H9 (cell line): ENCODE data around the gene COL19A1. TPM values are rescaled to one million over a fixed set of nuclear protein-coding genes. Genes with fewer than 3 reads are reported as not detected.

ENCODE experiments used
- DNase-seq: peaks from one replicate; pipeline ENCODE4 v3.0.0-alpha.2; 2017
- H2AFZ ChIP-seq: one replicate; pipeline ENCODE4 v1.6.1; 2013; ENCODE audit warnings: mild to moderate bottlenecking, low read length, control low read depth, moderate library complexity
- H2AK5ac ChIP-seq: 2 replicates; pipeline ENCODE4 v1.6.1; 2013; ENCODE audit warnings: low read length, control low read depth, mixed read lengths; ENCODE audit not compliant: insufficient read length
- H2BK120ac ChIP-seq: one replicate; pipeline ENCODE4 v1.6.1; 2013; ENCODE audit warnings: low read depth, mild to moderate bottlenecking, low read length, control low read depth, inconsistent platforms; ENCODE audit not compliant: poor library complexity, severe bottlenecking
- H2BK12ac ChIP-seq: 2 replicates; pipeline ENCODE4 v1.6.1; 2013; ENCODE audit warnings: low read length, control low read depth, mixed read lengths, low read depth; ENCODE audit not compliant: insufficient read length
- H2BK15ac ChIP-seq: 2 replicates; pipeline ENCODE4 v1.6.1; 2013; ENCODE audit warnings: low read depth, low read length, control low read depth
- H2BK20ac ChIP-seq: one replicate; pipeline ENCODE4 v1.6.1; 2013; ENCODE audit warnings: low read depth, mild to moderate bottlenecking, low read length, control low read depth, inconsistent platforms; ENCODE audit not compliant: poor library complexity, severe bottlenecking
- H2BK5ac ChIP-seq: 2 replicates; pipeline ENCODE4 v1.6.1; 2013; ENCODE audit warnings: low read length, control low read depth, mixed read lengths; ENCODE audit not compliant: insufficient read length
- H3K14ac ChIP-seq: 2 replicates; pipeline ENCODE4 v1.6.1; 2013; ENCODE audit warnings: low read length, control low read depth; ENCODE audit not compliant: insufficient read depth
- H3K18ac ChIP-seq: 2 replicates; pipeline ENCODE4 v1.6.1; 2013; ENCODE audit warnings: low read depth, mild to moderate bottlenecking, mixed read lengths, low read length, control low read depth; ENCODE audit not compliant: insufficient read length
- H3K23ac ChIP-seq: 2 replicates; pipeline ENCODE4 v1.6.1; 2013; ENCODE audit warnings: low read length, control low read depth, mixed read lengths, low read depth; ENCODE audit not compliant: insufficient read length
- H3K23me2 ChIP-seq: 2 replicates; pipeline ENCODE4 v1.6.1; 2013; ENCODE audit warnings: low read depth, mild to moderate bottlenecking, mixed read lengths, low read length, control low read depth; ENCODE audit not compliant: insufficient read length, poor library complexity, severe bottlenecking
- H3K27ac ChIP-seq: 2 replicates; pipeline ENCODE4 v1.5.1; 2013; ENCODE audit warnings: low read length, control low read depth, mixed read lengths, low read depth; ENCODE audit not compliant: insufficient read length
- H3K27me3 ChIP-seq: 2 replicates; pipeline ENCODE4 v1.6.1; 2013; ENCODE audit warnings: low read length, control low read depth, inconsistent platforms; ENCODE audit not compliant: insufficient read depth
- H3K4ac ChIP-seq: 2 replicates; pipeline ENCODE4 v1.6.1; 2013; ENCODE audit warnings: low read depth, mild to moderate bottlenecking, control low read depth, inconsistent platforms, low read length, moderate library complexity
- H3K4me1 ChIP-seq: 2 replicates; pipeline ENCODE4 v1.6.1; 2013; ENCODE audit warnings: low read length, control low read depth, inconsistent platforms; ENCODE audit not compliant: insufficient read depth
- H3K4me2 ChIP-seq: 2 replicates; pipeline ENCODE4 v1.6.1; 2013; ENCODE audit warnings: low read length, control low read depth, mixed read lengths; ENCODE audit not compliant: insufficient read length, insufficient read depth
- H3K56ac ChIP-seq: 2 replicates; pipeline ENCODE4 v1.6.1; 2013; ENCODE audit warnings: low read depth, mild to moderate bottlenecking, mixed read lengths, low read length, control low read depth; ENCODE audit not compliant: insufficient read length
- H3K79me1 ChIP-seq: 2 replicates; pipeline ENCODE4 v1.6.1; 2013; ENCODE audit warnings: low read depth, mild to moderate bottlenecking, moderate library complexity, low read length, control low read depth, inconsistent platforms; ENCODE audit not compliant: insufficient read depth, poor library complexity, severe bottlenecking
- H3K79me2 ChIP-seq: 2 replicates; pipeline ENCODE4 v1.6.1; 2013; ENCODE audit warnings: low read length, control low read depth, inconsistent platforms; ENCODE audit not compliant: insufficient read depth
- H3K9ac ChIP-seq: 2 replicates; pipeline ENCODE4 v1.6.1; 2013; ENCODE audit warnings: low read length, control low read depth, mixed read lengths; ENCODE audit not compliant: insufficient read length; ENCODE audit errors: extremely low read depth
- H3K9me3 ChIP-seq: one replicate; pipeline ENCODE4 v1.6.1; 2013; ENCODE audit warnings: low read depth, low read length, inconsistent platforms; ENCODE audit not compliant: control insufficient read depth
- H3T11ph ChIP-seq: one replicate; pipeline ENCODE4 v1.6.1; 2013; ENCODE audit warnings: mild to moderate bottlenecking, low read length, control low read depth, inconsistent platforms
- H4K20me1 ChIP-seq: one replicate; pipeline ENCODE4 v1.6.1; 2013; ENCODE audit not compliant: control insufficient read depth, insufficient read length, insufficient read depth
- H4K5ac ChIP-seq: 2 replicates; pipeline ENCODE4 v1.6.1; 2013; ENCODE audit warnings: low read depth, mild to moderate bottlenecking, mixed read lengths, low read length, control low read depth; ENCODE audit not compliant: insufficient read length
- H4K8ac ChIP-seq: replicated peaks from 2 replicates; pipeline ENCODE4 v1.6.1; 2013; ENCODE audit warnings: low read length, control low read depth, mixed read lengths, low read depth; ENCODE audit not compliant: insufficient read length
- H4K91ac ChIP-seq: 2 replicates; pipeline ENCODE4 v1.6.1; 2013; ENCODE audit warnings: low read depth, mild to moderate bottlenecking, moderate library complexity, mixed read lengths, low read length, control low read depth; ENCODE audit not compliant: insufficient read length
- H3K27ac Mint-ChIP-seq, 3 experiments: 2 replicates in 2 of 3; 3 replicates in 1 of 3; pipeline ENCODE4 v1.8.0; 2020 to 2021; ENCODE audit warnings: mixed read lengths in 3 of 3, mild to moderate bottlenecking in 1 of 3, moderate library complexity in 1 of 3
- H3K27me3 Mint-ChIP-seq: 2 replicates; pipeline ENCODE4 v1.8.0; 2021; ENCODE audit warnings: low read depth, mild to moderate bottlenecking, moderate library complexity, mixed read lengths
- H3K36me3 Mint-ChIP-seq, 3 experiments: 2 replicates in 2 of 3; 3 replicates in 1 of 3; pipeline ENCODE4 v1.8.0; 2020 to 2021; ENCODE audit warnings: low read depth in 3 of 3, mixed read lengths in 3 of 3; ENCODE audit not compliant: insufficient read depth in 1 of 3
- H3K4me1 Mint-ChIP-seq, 2 experiments: 2 replicates each; pipeline ENCODE4 v1.8.0; 2020; ENCODE audit warnings: mixed read lengths in 2 of 2
- H3K4me3 Mint-ChIP-seq, 2 experiments: 2 replicates in 1 of 2; 3 replicates in 1 of 2; pipeline ENCODE4 v1.8.0; 2020 to 2021; ENCODE audit warnings: mild to moderate bottlenecking in 2 of 2, mixed read lengths in 2 of 2, moderate library complexity in 1 of 2
- H3K9me3 Mint-ChIP-seq, 2 experiments: 2 replicates in 1 of 2; 3 replicates in 1 of 2; pipeline ENCODE4 v1.8.0; 2020; ENCODE audit warnings: mild to moderate bottlenecking in 2 of 2, mixed read lengths in 2 of 2, moderate library complexity in 1 of 2
- CTCF ChIP-seq: fragments of 200-600 bp; sonication (generic); conservative IDR thresholded peaks from 3 replicates; pipeline ENCODE4 v1.8.0; 2021; ENCODE audit warnings: antibody characterized with exemption, mild to moderate bottlenecking
- WGBS: extraction: QIAGEN DNeasy Blood & Tissue Kit; methylation state at CpG from one replicate; pipeline ENCODE4 v1.1.7; 2013; ENCODE audit warnings: missing lambda C conversion rate, low lambda C conversion rate, mixed read lengths; ENCODE audit not compliant: insufficient read length; ENCODE audit errors: extremely low coverage; 5-methylcytosine and 5-hydroxymethylcytosine counted together
- total RNA-seq: library from RNA; stranded (reverse); gene quantifications from 2 replicates; pipeline ENCODE4 v1.2.1, GENCODE V29; 2021

COL19A1 gene
- total RNA-seq, 1 experiment from 2014 or later: not detected

GRCh38 chr6:70208235-70208790 lies 342.0 kb downstream of the COL19A1 start:
- Histone ChIP-seq H2BK20ac (no peak overlapping the region), H2BK12ac (no peak overlapping the region), H4K5ac (no peak overlapping the region), H3K79me2 (no peaks in the 10 kb centered on the region), H3K4ac (no peak overlapping the region), H4K20me1 (no peaks in the 10 kb centered on the region), H3K23ac (no peak overlapping the region), H2AFZ (no peak overlapping the region), H2AK5ac (no peak overlapping the region), H2BK5ac (no peak overlapping the region), H3K27me3 (no peaks in the 10 kb centered on the region), H3K14ac (no peak overlapping the region), H3K9me3 (no peaks in the 10 kb centered on the region), H3K4me1 (0 out of 2 replicates have a peak, but pooled peaks cover 2% of the 10 kb centered on the region), H3K23me2 (no peaks in the 10 kb centered on the region), H2BK15ac (no peak overlapping the region), H4K8ac (no peak overlapping the region), H3K18ac (no peak overlapping the region), H3K4me2 (no peak overlapping the region), H2BK120ac (no peak overlapping the region), H4K91ac (no peak overlapping the region), H3K9ac (no peak overlapping the region), H3K27ac (no peak overlapping the region), H3T11ph (no peak overlapping the region), H3K56ac (no peak overlapping the region), H3K79me1 (no peaks in the 10 kb centered on the region)
- no peak overlapping the region for H3K27ac Mint-ChIP-seq
- no peak for TF ChIP-seq CTCF
- no peaks in the 10 kb centered on the region for H3K36me3 Mint-ChIP-seq
- H3K4me3 Mint-ChIP-seq: no peak overlapping the region
- no peaks in the 10 kb centered on the region for H3K4me1 Mint-ChIP-seq
- H3K27me3 Mint-ChIP-seq: no peaks in the 10 kb centered on the region
- no CpG with 5 or more reads among the region's 1 CpG for WGBS
- no peak for DNase-seq
- no peaks in the 10 kb centered on the region for H3K9me3 Mint-ChIP-seq
